Esophagus muscularis mucosa (tissue), 4 donors: Measurements from ENCODE around the gene FAM76A.

Source experiments
- EP300 ChIP-seq: sonication (generic); formaldehyde crosslinking; IDR thresholded peaks from one replicate; pipeline ENCODE4 v1.6.1; 2017; ENCODE audit warnings: antibody characterized with exemption
- POLR2A ChIP-seq: fragments of 450-650 bp; IDR thresholded peaks from one replicate; pipeline ENCODE4 v1.6.1; 2017; ENCODE audit warnings: antibody characterized with exemption, moderate library complexity, mild to moderate bottlenecking, low read depth
- POLR2AphosphoS5 ChIP-seq, 2 donors: sonication (generic); formaldehyde crosslinking; IDR thresholded peaks; one replicate each; pipeline ENCODE4 v1.6.1; 2017; ENCODE audit warnings: antibody characterized with exemption in 2 of 2
- TF ChIP-seq, protein P1 (sequence below), 3 experiments: fragments of 200-600 bp in 2 of 3; fragments of 450-650 bp in 1 of 3; sonication (generic) in 2 of 3; IDR thresholded peaks; one replicate each; pipeline ENCODE4 v1.5.1; 2017 to 2019; ENCODE audit warnings: antibody characterized with exemption in 3 of 3, mild to moderate bottlenecking in 2 of 3, moderate library complexity in 1 of 3

DNA sequence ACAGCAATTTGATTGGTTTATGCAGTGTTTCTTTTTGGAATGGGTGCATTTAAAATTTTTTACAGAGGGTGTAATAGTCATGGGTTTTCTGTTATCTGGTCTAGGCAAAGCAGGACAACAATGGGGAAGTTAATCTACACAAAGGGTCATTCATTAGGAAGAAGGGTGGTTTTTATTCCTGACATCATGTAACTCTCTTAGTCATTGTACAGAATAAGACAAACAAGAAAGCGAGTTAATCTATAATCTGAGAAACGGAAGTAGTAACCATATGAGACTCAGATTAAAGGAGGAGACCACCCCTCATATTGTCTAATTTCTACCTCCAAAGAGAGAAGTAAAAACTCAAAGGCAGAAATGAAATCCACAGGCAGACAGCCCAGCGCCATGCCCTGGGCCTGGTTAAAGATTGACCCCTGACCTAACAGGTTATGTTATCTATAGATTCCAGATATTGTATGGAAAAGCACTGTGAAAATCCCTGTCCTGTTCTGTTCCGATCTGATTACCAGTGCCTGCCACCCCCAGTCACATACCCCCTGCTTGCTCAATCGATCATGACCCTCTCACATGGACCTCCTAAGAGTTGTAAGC, 43.3 kb upstream of the FAM76A start:
- TF ChIP-seq, protein P1, sequence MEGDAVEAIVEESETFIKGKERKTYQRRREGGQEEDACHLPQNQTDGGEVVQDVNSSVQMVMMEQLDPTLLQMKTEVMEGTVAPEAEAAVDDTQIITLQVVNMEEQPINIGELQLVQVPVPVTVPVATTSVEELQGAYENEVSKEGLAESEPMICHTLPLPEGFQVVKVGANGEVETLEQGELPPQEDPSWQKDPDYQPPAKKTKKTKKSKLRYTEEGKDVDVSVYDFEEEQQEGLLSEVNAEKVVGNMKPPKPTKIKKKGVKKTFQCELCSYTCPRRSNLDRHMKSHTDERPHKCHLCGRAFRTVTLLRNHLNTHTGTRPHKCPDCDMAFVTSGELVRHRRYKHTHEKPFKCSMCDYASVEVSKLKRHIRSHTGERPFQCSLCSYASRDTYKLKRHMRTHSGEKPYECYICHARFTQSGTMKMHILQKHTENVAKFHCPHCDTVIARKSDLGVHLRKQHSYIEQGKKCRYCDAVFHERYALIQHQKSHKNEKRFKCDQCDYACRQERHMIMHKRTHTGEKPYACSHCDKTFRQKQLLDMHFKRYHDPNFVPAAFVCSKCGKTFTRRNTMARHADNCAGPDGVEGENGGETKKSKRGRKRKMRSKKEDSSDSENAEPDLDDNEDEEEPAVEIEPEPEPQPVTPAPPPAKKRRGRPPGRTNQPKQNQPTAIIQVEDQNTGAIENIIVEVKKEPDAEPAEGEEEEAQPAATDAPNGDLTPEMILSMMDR (IDR thresholded peaks at IDR 0.05): no peak
- TF ChIP-seq POLR2A: no peak
- no peak for TF ChIP-seq EP300
- no peak for TF ChIP-seq POLR2AphosphoS5 (IDR thresholded peaks at IDR 0.05)
